Measurements from ENCODE around the gene TBX20. TPM values are rescaled to one million over a fixed set of nuclear protein-coding genes. Genes with fewer than 3 reads are reported as not detected.
"Not testable (repeated sequence)": the region's sequence is repeated elsewhere in the genome, so short reads cannot be mapped to it uniquely, and the experiment has no call there.

Gene TBX20
- total RNA-seq, 1 donor from 2014 or later, result 1.0 TPM

- no peaks in the 10 kb centered on the region for H3K36me3 ChIP-seq (ENCODE audit: control insufficient read depth, insufficient read depth, low read length)
- TF ChIP-seq, protein P1, sequence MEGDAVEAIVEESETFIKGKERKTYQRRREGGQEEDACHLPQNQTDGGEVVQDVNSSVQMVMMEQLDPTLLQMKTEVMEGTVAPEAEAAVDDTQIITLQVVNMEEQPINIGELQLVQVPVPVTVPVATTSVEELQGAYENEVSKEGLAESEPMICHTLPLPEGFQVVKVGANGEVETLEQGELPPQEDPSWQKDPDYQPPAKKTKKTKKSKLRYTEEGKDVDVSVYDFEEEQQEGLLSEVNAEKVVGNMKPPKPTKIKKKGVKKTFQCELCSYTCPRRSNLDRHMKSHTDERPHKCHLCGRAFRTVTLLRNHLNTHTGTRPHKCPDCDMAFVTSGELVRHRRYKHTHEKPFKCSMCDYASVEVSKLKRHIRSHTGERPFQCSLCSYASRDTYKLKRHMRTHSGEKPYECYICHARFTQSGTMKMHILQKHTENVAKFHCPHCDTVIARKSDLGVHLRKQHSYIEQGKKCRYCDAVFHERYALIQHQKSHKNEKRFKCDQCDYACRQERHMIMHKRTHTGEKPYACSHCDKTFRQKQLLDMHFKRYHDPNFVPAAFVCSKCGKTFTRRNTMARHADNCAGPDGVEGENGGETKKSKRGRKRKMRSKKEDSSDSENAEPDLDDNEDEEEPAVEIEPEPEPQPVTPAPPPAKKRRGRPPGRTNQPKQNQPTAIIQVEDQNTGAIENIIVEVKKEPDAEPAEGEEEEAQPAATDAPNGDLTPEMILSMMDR (IDR thresholded peaks at IDR 0.05; ENCODE audit: insufficient read depth, low read length, poor library complexity, severe bottlenecking), result no peak
- peak overlapping the region; percentile 64 for H3K4me3 ChIP-seq (ENCODE audit: low read depth, low read length)
- no peaks in the 10 kb centered on the region for H3K27me3 ChIP-seq (ENCODE audit: control insufficient read depth, insufficient read depth, low read length)
- DNase-seq (ENCODE audit: low read depth), result peak; percentile 37
Measured at GRCh38 chr7:35185908-35186731, 67.8 kb downstream of the TBX20 start.

DNA sequence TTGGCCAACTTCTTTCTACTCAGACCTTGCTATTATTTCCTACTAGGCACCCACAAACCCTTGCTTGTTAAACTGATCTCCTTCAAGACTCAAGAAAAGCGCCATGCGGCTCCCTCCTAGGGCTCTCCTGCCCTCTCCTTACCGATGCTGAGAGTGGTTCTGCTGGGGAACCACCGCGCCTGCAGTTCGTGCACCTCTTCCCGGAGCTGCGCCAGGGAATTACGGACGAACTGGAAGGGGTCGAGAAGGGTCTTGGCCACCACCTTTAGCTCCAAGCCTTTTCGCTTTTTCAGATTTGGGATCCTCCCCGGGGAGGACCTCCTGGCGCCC lies 68.4 kb downstream of the TBX20 start:
- peak overlapping the region; percentile 64 for H3K4me3 ChIP-seq (ENCODE audit: low read depth, low read length)
- not testable (repeated sequence) for H3K36me3 ChIP-seq (ENCODE audit: control insufficient read depth, insufficient read depth, low read length); DNase-seq (ENCODE audit: low read depth); H3K27me3 ChIP-seq (ENCODE audit: control insufficient read depth, insufficient read depth, low read length)
- TF ChIP-seq, protein P1 (IDR thresholded peaks at IDR 0.05; ENCODE audit: insufficient read depth, low read length, poor library complexity, severe bottlenecking), result peak; percentile 42

DNA sequence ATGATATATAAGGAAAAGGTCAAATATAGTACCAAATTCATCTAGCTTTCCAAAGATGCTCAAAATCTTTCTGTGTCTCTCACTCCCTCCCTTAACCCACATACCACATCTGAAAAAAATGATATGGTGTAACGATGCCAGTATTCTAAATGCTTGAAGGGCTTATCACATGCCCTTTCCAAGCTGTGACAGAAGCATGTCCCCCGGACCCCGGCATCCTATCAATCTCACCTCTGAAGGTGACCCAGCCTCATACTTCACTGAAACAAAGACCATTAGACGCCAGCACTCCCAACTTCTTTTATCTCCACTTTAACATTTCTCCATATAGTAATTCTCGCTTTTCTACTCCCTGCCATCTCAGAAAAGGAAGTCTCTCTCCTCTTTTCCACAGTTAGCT lies 68.9 kb downstream of the TBX20 start:
- DNase-seq (ENCODE audit: low read depth); H3K36me3 ChIP-seq (ENCODE audit: control insufficient read depth, insufficient read depth, low read length); H3K27me3 ChIP-seq (ENCODE audit: control insufficient read depth, insufficient read depth, low read length): not testable (repeated sequence)
- peak overlapping the region; percentile 64 for H3K4me3 ChIP-seq (ENCODE audit: low read depth, low read length)

- not testable (repeated sequence) for DNase-seq (ENCODE audit: low read depth); H3K36me3 ChIP-seq (ENCODE audit: control insufficient read depth, insufficient read depth, low read length); H3K27me3 ChIP-seq (ENCODE audit: control insufficient read depth, insufficient read depth, low read length); H3K4me3 ChIP-seq (ENCODE audit: low read depth, low read length)
Measured at GRCh38 chr7:35183873-35184503, 69.9 kb downstream of the TBX20 start.

DNA sequence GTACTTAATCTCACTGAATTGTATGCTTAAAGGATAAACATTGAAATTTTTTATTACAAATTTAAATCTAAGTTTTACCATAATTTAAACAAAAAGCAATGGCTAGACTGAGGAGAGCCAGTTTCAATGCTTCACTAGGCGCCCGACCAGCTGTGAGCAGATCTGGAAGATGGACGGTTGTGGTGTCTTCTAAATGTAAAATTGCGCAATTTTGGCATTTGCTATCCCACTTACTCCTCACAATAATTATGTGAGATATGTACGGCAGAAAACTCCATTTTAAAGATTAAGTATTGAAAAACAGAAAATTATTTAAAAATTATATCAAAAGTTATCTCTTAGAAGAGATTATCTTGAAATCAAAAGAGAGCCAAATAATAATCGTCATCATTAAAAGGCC lies 73.2 kb downstream of the TBX20 start:
- not testable (repeated sequence) for DNase-seq (ENCODE audit: low read depth); H3K36me3 ChIP-seq (ENCODE audit: control insufficient read depth, insufficient read depth, low read length); H3K4me3 ChIP-seq (ENCODE audit: low read depth, low read length); H3K27me3 ChIP-seq (ENCODE audit: control insufficient read depth, insufficient read depth, low read length)

GRCh38 chr7:35173176-35173575 lies 80.7 kb downstream of the TBX20 start:
- not testable (repeated sequence) for H3K27me3 ChIP-seq (ENCODE audit: control insufficient read depth, insufficient read depth, low read length); H3K4me3 ChIP-seq (ENCODE audit: low read depth, low read length); H3K36me3 ChIP-seq (ENCODE audit: control insufficient read depth, insufficient read depth, low read length); DNase-seq (ENCODE audit: low read depth)

GRCh38 chr7:35172131-35172530 lies 81.8 kb downstream of the TBX20 start:
- not testable (repeated sequence) for H3K36me3 ChIP-seq (ENCODE audit: control insufficient read depth, insufficient read depth, low read length); DNase-seq (ENCODE audit: low read depth); H3K4me3 ChIP-seq (ENCODE audit: low read depth, low read length); H3K27me3 ChIP-seq (ENCODE audit: control insufficient read depth, insufficient read depth, low read length)

DNA sequence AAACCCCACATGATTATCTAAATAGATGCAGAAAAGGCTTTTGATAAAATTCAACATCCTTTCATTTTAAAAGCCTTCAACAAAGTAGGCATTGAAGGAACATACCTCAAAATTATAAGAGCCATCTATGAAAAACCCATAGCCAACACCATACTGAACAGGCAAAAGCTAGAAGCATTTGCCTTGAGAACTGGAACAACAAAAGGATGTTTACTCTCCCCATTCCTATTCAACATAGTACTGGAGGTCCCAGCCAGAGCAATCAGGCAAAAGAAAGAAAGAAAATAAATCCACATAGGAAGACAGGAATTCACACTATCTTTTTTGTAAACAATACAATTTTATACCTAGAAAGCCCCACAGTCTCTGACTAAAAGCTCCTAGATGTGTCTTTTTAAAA lies 86.2 kb downstream of the TBX20 start:
- H3K4me3 ChIP-seq (ENCODE audit: low read depth, low read length); H3K27me3 ChIP-seq (ENCODE audit: control insufficient read depth, insufficient read depth, low read length); H3K36me3 ChIP-seq (ENCODE audit: control insufficient read depth, insufficient read depth, low read length); DNase-seq (ENCODE audit: low read depth): not testable (repeated sequence)

DNA sequence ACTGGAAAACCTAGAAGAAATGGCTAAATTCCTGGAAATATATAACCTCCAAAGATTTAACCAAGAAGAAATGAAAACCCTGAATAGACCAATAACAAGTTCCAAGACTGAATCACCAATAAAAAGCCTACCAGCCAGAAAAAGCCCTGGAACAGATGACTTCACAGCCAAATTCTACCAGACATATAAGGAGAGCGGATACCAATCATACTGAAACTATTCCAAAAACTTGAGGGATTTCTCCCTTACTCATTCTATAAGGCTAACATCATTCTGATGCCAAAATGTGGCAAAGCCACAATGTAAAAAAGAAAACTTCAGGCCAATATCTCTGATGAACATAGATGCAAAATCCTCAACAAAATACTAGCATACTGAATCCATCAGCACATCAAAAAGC lies 86.7 kb downstream of the TBX20 start:
- not testable (repeated sequence) for H3K27me3 ChIP-seq (ENCODE audit: control insufficient read depth, insufficient read depth, low read length); H3K36me3 ChIP-seq (ENCODE audit: control insufficient read depth, insufficient read depth, low read length); H3K4me3 ChIP-seq (ENCODE audit: low read depth, low read length); DNase-seq (ENCODE audit: low read depth)

GRCh38 chr7:35161059-35161740 lies 92.7 kb downstream of the TBX20 start:
- not testable (repeated sequence) for DNase-seq (ENCODE audit: low read depth); H3K27me3 ChIP-seq (ENCODE audit: control insufficient read depth, insufficient read depth, low read length); H3K4me3 ChIP-seq (ENCODE audit: low read depth, low read length); H3K36me3 ChIP-seq (ENCODE audit: control insufficient read depth, insufficient read depth, low read length)
